Mesendoderm (in vitro differentiated cells): ENCODE measurements around the gene DNAH8.

ENCODE experiments used
- DNase-seq: peaks from one replicate; pipeline ENCODE4 v3.0.0; 2013
- H2AK5ac ChIP-seq: 2 replicates; pipeline ENCODE4 v1.6.1; 2013; ENCODE audit warnings: low read length, inconsistent platforms
- H2BK120ac ChIP-seq: 2 replicates; pipeline ENCODE4 v1.6.1; 2013; ENCODE audit warnings: low read depth, mild to moderate bottlenecking, low read length, moderate library complexity, mixed read lengths
- H2BK15ac ChIP-seq: replicated peaks from 2 replicates; pipeline ENCODE4 v1.6.1; 2013; ENCODE audit warnings: low read depth, mild to moderate bottlenecking, moderate library complexity
- H2BK5ac ChIP-seq: 2 replicates; pipeline ENCODE4 v1.6.1; 2013; ENCODE audit warnings: low read length, inconsistent platforms
- H3K18ac ChIP-seq: 2 replicates; pipeline ENCODE4 v1.6.1; 2013; ENCODE audit warnings: mild to moderate bottlenecking, low read length, mixed read lengths
- H3K23ac ChIP-seq: one replicate; pipeline ENCODE4 v1.6.1; 2013; ENCODE audit warnings: low read length
- H3K27ac ChIP-seq: 2 replicates; pipeline ENCODE4 v1.5.1; 2013; ENCODE audit warnings: low read depth, mild to moderate bottlenecking, inconsistent platforms, low read length, moderate library complexity
- H3K27me3 ChIP-seq: 2 replicates; pipeline ENCODE4 v1.6.1; 2013; ENCODE audit warnings: low read length, control low read depth, mild to moderate bottlenecking, inconsistent platforms; ENCODE audit not compliant: insufficient read depth, poor library complexity
- H3K36me3 ChIP-seq: 2 replicates; pipeline ENCODE4 v1.6.1; 2013; ENCODE audit warnings: low read length, inconsistent platforms; ENCODE audit not compliant: control insufficient read depth, insufficient read depth
- H3K4ac ChIP-seq: one replicate; pipeline ENCODE4 v1.6.1; 2013; ENCODE audit warnings: low read depth, mild to moderate bottlenecking, low read length, moderate library complexity
- H3K4me1 ChIP-seq: 2 replicates; pipeline ENCODE4 v1.6.1; 2013; ENCODE audit warnings: low read depth, low read length, inconsistent platforms; ENCODE audit not compliant: control insufficient read depth
- H3K4me2 ChIP-seq: 2 replicates; pipeline ENCODE4 v1.6.1; 2013; ENCODE audit warnings: low read length
- H3K4me3 ChIP-seq: 2 replicates; pipeline ENCODE4 v1.5.1; 2013; ENCODE audit warnings: mild to moderate bottlenecking, low read length
- H3K56ac ChIP-seq: one replicate; pipeline ENCODE4 v1.6.1; 2013; ENCODE audit warnings: low read length
- H3K79me1 ChIP-seq: 2 replicates; pipeline ENCODE4 v1.6.1; 2013; ENCODE audit warnings: low read length, inconsistent platforms
- H3K79me2 ChIP-seq: 2 replicates; pipeline ENCODE4 v1.6.1; 2013; ENCODE audit warnings: mild to moderate bottlenecking, low read length; ENCODE audit not compliant: control insufficient read depth, insufficient read depth
- H3K9ac ChIP-seq: 2 replicates; pipeline ENCODE4 v1.6.1; 2013; ENCODE audit warnings: low read length, inconsistent platforms
- H4K5ac ChIP-seq: one replicate; pipeline ENCODE4 v1.6.1; 2013; ENCODE audit warnings: low read length
- H4K8ac ChIP-seq: one replicate; pipeline ENCODE4 v1.6.1; 2013; ENCODE audit warnings: low read depth, mild to moderate bottlenecking, control low read depth, low read length, moderate library complexity
- WGBS: extraction: QIAGEN DNeasy Blood & Tissue Kit; methylation state at CpG from one replicate; pipeline ENCODE4 v1.1.7; 2013; ENCODE audit warnings: low lambda C conversion rate, missing lambda C conversion rate; ENCODE audit not compliant: insufficient coverage; ENCODE audit errors: extremely low coverage; 5-methylcytosine and 5-hydroxymethylcytosine counted together

DNAH8 gene

GRCh38 chr6:38944655-38945279 lies 229.7 kb downstream of the DNAH8 start:
- Histone ChIP-seq H3K36me3 (no peaks in the 10 kb centered on the region), H3K4me1 (no peaks in the 10 kb centered on the region), H3K56ac (no peak overlapping the region), H3K79me1 (no peaks in the 10 kb centered on the region), H3K9ac (no peak overlapping the region), H3K18ac (no peak overlapping the region), H2BK120ac (no peak overlapping the region), H3K4me3 (no peak overlapping the region), H2BK15ac (no peak overlapping the region), H3K4me2 (no peak overlapping the region), H3K4ac (no peak overlapping the region), H3K27me3 (no peaks in the 10 kb centered on the region), H3K23ac (no peak overlapping the region), H3K79me2 (no peaks in the 10 kb centered on the region), H3K27ac (no peak overlapping the region), H4K8ac (no peak overlapping the region), H2AK5ac (no peak overlapping the region), H4K5ac (no peak overlapping the region), H2BK5ac (no peak overlapping the region)
- WGBS: no CpG with 5 or more reads among the region's 1 CpG
- no peak for DNase-seq

- Histone ChIP-seq H3K4me3 (no peak overlapping the region), H3K18ac (no peak overlapping the region), H3K36me3 (no peaks in the 10 kb centered on the region), H3K27ac (no peak overlapping the region), H3K4me2 (no peak overlapping the region), H3K9ac (no peak overlapping the region), H2BK5ac (no peak overlapping the region), H3K4ac (no peak overlapping the region), H4K8ac (no peak overlapping the region), H3K4me1 (no peaks in the 10 kb centered on the region), H2AK5ac (no peak overlapping the region), H3K23ac (no peak overlapping the region), H2BK15ac (no peak overlapping the region), H2BK120ac (no peak overlapping the region), H3K79me1 (no peaks in the 10 kb centered on the region), H3K27me3 (no peaks in the 10 kb centered on the region), H4K5ac (no peak overlapping the region), H3K56ac (no peak overlapping the region), H3K79me2 (no peaks in the 10 kb centered on the region)
- no peak for DNase-seq
- no CpG with 5 or more reads among the region's 2 CpGs for WGBS
Measured at GRCh38 chr6:38955861-38956260, 240.8 kb downstream of the DNAH8 start.

GRCh38 chr6:38957426-38957825 lies 242.3 kb downstream of the DNAH8 start:
- no peak overlapping the region for H4K5ac ChIP-seq
- no peak overlapping the region for H3K4me3 ChIP-seq
- H3K56ac ChIP-seq: no peak overlapping the region
- H3K79me1 ChIP-seq: no peaks in the 10 kb centered on the region
- H2BK120ac ChIP-seq: no peak overlapping the region
- H2AK5ac ChIP-seq: no peak overlapping the region
- no peak overlapping the region for H3K4me2 ChIP-seq
- H4K8ac ChIP-seq: no peak overlapping the region
- no peaks in the 10 kb centered on the region for H3K27me3 ChIP-seq
- H2BK5ac ChIP-seq: no peak overlapping the region
- no peak overlapping the region for H3K27ac ChIP-seq
- H3K4me1 ChIP-seq: no peaks in the 10 kb centered on the region
- no peak for DNase-seq
- no peak overlapping the region for H3K18ac ChIP-seq
- no peaks in the 10 kb centered on the region for H3K79me2 ChIP-seq
- no peak overlapping the region for H3K23ac ChIP-seq
- no peak overlapping the region for H3K4ac ChIP-seq
- H3K36me3 ChIP-seq: no peaks in the 10 kb centered on the region
- no peak overlapping the region for H2BK15ac ChIP-seq
- H3K9ac ChIP-seq: no peak overlapping the region

GRCh38 chr6:38959138-38959537 lies 244.0 kb downstream of the DNAH8 start:
- no CpG with 5 or more reads among the region's 2 CpGs for WGBS
- no peak for DNase-seq
- Histone ChIP-seq H3K4me1 (no peaks in the 10 kb centered on the region), H3K4me2 (no peak overlapping the region), H3K23ac (no peak overlapping the region), H3K27me3 (no peaks in the 10 kb centered on the region), H2BK120ac (no peak overlapping the region), H3K79me2 (no peaks in the 10 kb centered on the region), H3K36me3 (no peaks in the 10 kb centered on the region), H4K5ac (no peak overlapping the region), H2AK5ac (no peak overlapping the region), H3K79me1 (no peaks in the 10 kb centered on the region), H2BK15ac (no peak overlapping the region), H2BK5ac (no peak overlapping the region), H3K9ac (no peak overlapping the region), H3K4me3 (no peak overlapping the region), H3K18ac (no peak overlapping the region), H3K56ac (no peak overlapping the region), H3K27ac (no peak overlapping the region), H4K8ac (no peak overlapping the region), H3K4ac (no peak overlapping the region)

GRCh38 chr6:38968702-38969149 lies 253.6 kb downstream of the DNAH8 start:
- H4K8ac ChIP-seq: no peak overlapping the region
- no peak overlapping the region for H2BK120ac ChIP-seq
- H3K9ac ChIP-seq: no peak overlapping the region
- no peaks in the 10 kb centered on the region for H3K4me1 ChIP-seq
- no peak overlapping the region for H3K4me2 ChIP-seq
- no peaks in the 10 kb centered on the region for H3K36me3 ChIP-seq
- no peak for DNase-seq
- H2BK15ac ChIP-seq: no peak overlapping the region
- H2BK5ac ChIP-seq: no peak overlapping the region
- no peak overlapping the region for H4K5ac ChIP-seq
- no peaks in the 10 kb centered on the region for H3K79me2 ChIP-seq
- no peak overlapping the region for H3K4me3 ChIP-seq
- no peak overlapping the region for H3K27ac ChIP-seq
- no peak overlapping the region for H2AK5ac ChIP-seq
- no peak overlapping the region for H3K18ac ChIP-seq
- no peaks in the 10 kb centered on the region for H3K27me3 ChIP-seq
- no peak overlapping the region for H3K4ac ChIP-seq
- H3K56ac ChIP-seq: no peak overlapping the region
- no peak overlapping the region for H3K23ac ChIP-seq
- no peaks in the 10 kb centered on the region for H3K79me1 ChIP-seq
